GM23338 (cell line): Measurements from ENCODE around the gene FAM171A2. TPM values are rescaled to one million over a fixed set of nuclear protein-coding genes. Genes with fewer than 3 reads are reported as not detected.

Experiments used
- ATAC-seq: fragments of 200-7000 bp; cut with Tn5 transposase; 3 replicates; pipeline ENCODE4 v1.9.1; 2020
- DNase-seq: peaks from one replicate; pipeline ENCODE4 v3.0.0-alpha.2; 2015; ENCODE audit warnings: low spot score
- H2AFZ ChIP-seq: fragments of 200-600 bp; sonication (generic); 2 replicates; pipeline ENCODE4 v1.8.0; 2016; ENCODE audit warnings: antibody characterized with exemption, mild to moderate bottlenecking, moderate library complexity
- H3F3A ChIP-seq: fragments of 200-600 bp; sonication (generic); replicated peaks from 2 replicates; pipeline ENCODE4 v1.8.0; 2017; ENCODE audit warnings: antibody characterized with exemption, mixed run types, low read depth
- H3K27ac ChIP-seq: fragments of 200-600 bp; sonication (generic); 2 replicates; pipeline ENCODE4 v1.6.1; 2016; ENCODE audit warnings: low read depth
- H3K27me3 ChIP-seq: fragments of 200-600 bp; sonication (generic); 2 replicates; pipeline ENCODE4 v1.8.0; 2016; ENCODE audit warnings: mild to moderate bottlenecking, mixed run types, moderate library complexity; ENCODE audit not compliant: insufficient read depth
- H3K36me3 ChIP-seq: fragments of 200-600 bp; sonication (generic); 2 replicates; pipeline ENCODE4 v1.8.0; 2016; ENCODE audit warnings: mild to moderate bottlenecking; ENCODE audit not compliant: insufficient read depth
- H3K4me1 ChIP-seq: fragments of 200-600 bp; sonication (generic); 2 replicates; pipeline ENCODE4 v1.8.0; 2016; ENCODE audit warnings: mild to moderate bottlenecking, moderate library complexity; ENCODE audit not compliant: insufficient read depth
- H3K4me2 ChIP-seq: fragments of 200-600 bp; sonication (generic); 2 replicates; pipeline ENCODE4 v1.7.1; 2017; ENCODE audit warnings: mixed run types
- H3K4me3 ChIP-seq: fragments of 200-600 bp; sonication (generic); 2 replicates; pipeline ENCODE4 v1.6.1; 2016; ENCODE audit warnings: mixed run types
- H3K79me2 ChIP-seq: fragments of 200-600 bp; sonication (generic); replicated peaks from 2 replicates; pipeline ENCODE4 v1.8.0; 2017; ENCODE audit warnings: mild to moderate bottlenecking; ENCODE audit not compliant: insufficient read depth
- H3K9me2 ChIP-seq: fragments of 200-600 bp; sonication (generic); 2 replicates; pipeline ENCODE4 v1.8.0; 2017; ENCODE audit not compliant: insufficient read depth
- H4K20me1 ChIP-seq: fragments of 200-600 bp; sonication (generic); replicated peaks from 2 replicates; pipeline ENCODE4 v1.8.0; 2017; ENCODE audit warnings: mild to moderate bottlenecking; ENCODE audit not compliant: insufficient read depth
- H3K27ac Mint-ChIP-seq: 2 replicates; pipeline ENCODE4 v1.8.0; 2020; ENCODE audit warnings: inconsistent platforms, mild to moderate bottlenecking, moderate library complexity, mixed read lengths
- H3K27me3 Mint-ChIP-seq: 3 replicates; pipeline ENCODE4 v1.8.0; 2022; ENCODE audit warnings: low read depth, mild to moderate bottlenecking, moderate library complexity, mixed read lengths, inconsistent platforms; ENCODE audit not compliant: insufficient read depth, poor library complexity
- H3K36me3 Mint-ChIP-seq: 3 replicates; pipeline ENCODE4 v1.8.0; 2021; ENCODE audit warnings: low read depth, mild to moderate bottlenecking, inconsistent platforms, moderate library complexity, mixed read lengths
- H3K4me1 Mint-ChIP-seq: 3 replicates; pipeline ENCODE4 v1.8.0; 2020; ENCODE audit warnings: mild to moderate bottlenecking, inconsistent platforms, mixed read lengths
- H3K4me3 Mint-ChIP-seq: 3 replicates; pipeline ENCODE4 v1.8.0; 2021; ENCODE audit warnings: moderate library complexity, mild to moderate bottlenecking, inconsistent platforms, mixed read lengths
- H3K9me3 Mint-ChIP-seq: 3 replicates; pipeline ENCODE4 v1.8.0; 2020; ENCODE audit warnings: moderate library complexity, mild to moderate bottlenecking, inconsistent platforms, mixed read lengths
- CREB1 ChIP-seq: fragments of 250-450 bp; sonication (Bioruptor Pico); IDR thresholded peaks from 2 replicates; pipeline ENCODE4 v1.5.0; 2020; ENCODE audit warnings: low read depth, mild to moderate bottlenecking, moderate library complexity
- CTCF ChIP-seq, 2 experiments: fragments of 200-600 bp in 1 of 2; sonication (generic) in 1 of 2; conservative IDR thresholded peaks; 2 replicates each; pipeline versions ENCODE4 v1.5.1 to v1.6.1; 2016 to 2017; ENCODE audit warnings: antibody characterized with exemption in 2 of 2, low read depth in 2 of 2, mild to moderate bottlenecking in 2 of 2, moderate library complexity in 1 of 2
- ETS1 ChIP-seq: IDR thresholded peaks from 2 replicates; pipeline ENCODE4 v1.6.1; 2016; ENCODE audit warnings: antibody characterized with exemption
- EZH2 ChIP-seq: fragments of 200-600 bp; sonication (generic); IDR thresholded peaks from one replicate; pipeline ENCODE4 v1.8.0; 2017; ENCODE audit warnings: antibody characterized with exemption, mild to moderate bottlenecking, low read depth; ENCODE audit not compliant: unreplicated experiment
- EZH2phosphoT487 ChIP-seq: fragments of 200-600 bp; sonication (generic); IDR thresholded peaks from one replicate; pipeline ENCODE4 v1.8.1; 2018; ENCODE audit warnings: antibody characterized with exemption; ENCODE audit not compliant: unreplicated experiment
- JUNB ChIP-seq: IDR thresholded peaks from one replicate; pipeline ENCODE4 v1.6.1; 2016; ENCODE audit warnings: antibody characterized with exemption; ENCODE audit not compliant: unreplicated experiment
- NANOG ChIP-seq: IDR thresholded peaks from 2 replicates; pipeline ENCODE4 v1.6.1; 2016; ENCODE audit warnings: antibody characterized with exemption, borderline replicate concordance
- POLR2AphosphoS5 ChIP-seq: IDR thresholded peaks from 2 replicates; pipeline ENCODE4 v1.6.1; 2016; ENCODE audit warnings: antibody characterized with exemption, low read depth
- REST ChIP-seq: IDR thresholded peaks from one replicate; pipeline ENCODE4 v1.6.1; 2018; ENCODE audit warnings: antibody characterized with exemption; ENCODE audit not compliant: unreplicated experiment
- STAT1 ChIP-seq: IDR thresholded peaks from one replicate; pipeline ENCODE4 v1.6.1; 2016; ENCODE audit warnings: antibody characterized with exemption; ENCODE audit not compliant: unreplicated experiment
- ZNF114 ChIP-seq: fragments of 250-450 bp; sonication (Bioruptor Pico); IDR thresholded peaks from 2 replicates; pipeline ENCODE4 v1.5.0; 2020; ENCODE audit warnings: mild to moderate bottlenecking, moderate library complexity
- ZNF331 ChIP-seq: fragments of 250-450 bp; sonication (Bioruptor Pico); IDR thresholded peaks from 2 replicates; pipeline ENCODE4 v1.5.0; 2020; ENCODE audit warnings: low read depth, mild to moderate bottlenecking, moderate library complexity
- ZNF462 ChIP-seq: fragments of 250-450 bp; sonication (Bioruptor Pico); IDR thresholded peaks from 2 replicates; pipeline ENCODE4 v1.5.0; 2020; ENCODE audit warnings: mild to moderate bottlenecking, moderate library complexity
- polyA plus RNA-seq: library from polyadenylated mRNA; unstranded; fragments of >200 nt; fragmentation: Nextera tagmentation; extraction: Ambion mirVana; gene quantifications from 2 replicates; pipeline ENCODE4 v1.2.1, GENCODE V29; 2016
- total RNA-seq: library from RNA; depleted of rRNA; stranded (reverse); fragments of >200 nt; shearing (Covaris generic); gene quantifications from 2 replicates; pipeline ENCODE4 v1.2.3, GENCODE V29; 2014

Gene FAM171A2
- total and polyA plus RNA-seq, 2 experiments from 2014 or later = 4.1 to 35.4 TPM

GRCh38 chr17:44307387-44308186 lies 56.1 kb downstream of the FAM171A2 start:
- H3K27ac ChIP-seq = peak overlapping the region; percentile 92; the same call in 1 of the 2 replicates
- no peaks in the 10 kb centered on the region for H3K9me2 ChIP-seq
- no peaks in the 10 kb centered on the region for H3K79me2 ChIP-seq
- Mint-ChIP-seq H3K9me3 (no peaks in the 10 kb centered on the region; the same call in 2 of the 3 replicates), H3K36me3 (no peaks in the 10 kb centered on the region), H3K27me3 (peaks cover 19% of the 10 kb centered on the region), H3K4me1 (peaks cover 40% of the 10 kb centered on the region), H3K4me3 (peak overlapping the region; percentile 71), H3K27ac (peak overlapping the region; percentile 9; the same call in 1 of the 2 replicates)
- no peak; the same call in none of the 2 replicates for TF ChIP-seq POLR2AphosphoS5
- no peak for TF ChIP-seq REST
- no peak for TF ChIP-seq ETS1
- TF ChIP-seq ZNF114 (CRISPR knock-in tag) = no peak
- TF ChIP-seq NANOG = no peak
- TF ChIP-seq EZH2phosphoT487 = no peak
- no peak for TF ChIP-seq JUNB
- TF ChIP-seq STAT1 = no peak
- no peak for TF ChIP-seq CTCF (conservative IDR thresholded peaks at IDR 0.05; ENCODE audit: low read depth in 2 of 2)
- TF ChIP-seq EZH2 = no peak
- TF ChIP-seq CREB1 (CRISPR knock-in tag) = no peak
- no peak for TF ChIP-seq ZNF462 (CRISPR knock-in tag)
- TF ChIP-seq ZNF331 (CRISPR knock-in tag) = no peak
- no peaks in the 10 kb centered on the region for H3K27me3 ChIP-seq
- H3K4me1 ChIP-seq = peaks cover 18% of the 10 kb centered on the region; the same call in 1 of the 2 replicates
- H3K4me3 ChIP-seq = peak overlapping the region; percentile 79
- 0 out of 2 replicates have a peak, but pooled peaks cover 3% of the 10 kb centered on the region for H4K20me1 ChIP-seq
- peak; percentile 82 for DNase-seq
- peak overlapping the region; percentile 96 for H3K4me2 ChIP-seq
- H2AFZ ChIP-seq = peak overlapping the region; percentile 95
- no peaks in the 10 kb centered on the region for H3K36me3 ChIP-seq
- peaks cover 12% of the 10 kb centered on the region; the same call in 1 of the 2 replicates for H3F3A ChIP-seq
- peak; percentile 80 for ATAC-seq
